Stimulated activated naive CD8-positive, alpha-beta T cell treated with anti-CD3 and anti-CD28 coated beads, Interleukin-15, Interleukin-2, amounts not matched to agents 100 U/mL and 50 U/mL, for 24 hours (primary cell): Measurements from ENCODE around the gene ERGIC1.

Source experiments
- ATAC-seq: fragments of 150-1000 bp; cut with Tn5 transposase; one replicate; pipeline ENCODE4 v1.10.0; 2021
- DNase-seq: peaks from one replicate; pipeline ENCODE4 v3.0.0; 2021

ERGIC1 gene

DNA sequence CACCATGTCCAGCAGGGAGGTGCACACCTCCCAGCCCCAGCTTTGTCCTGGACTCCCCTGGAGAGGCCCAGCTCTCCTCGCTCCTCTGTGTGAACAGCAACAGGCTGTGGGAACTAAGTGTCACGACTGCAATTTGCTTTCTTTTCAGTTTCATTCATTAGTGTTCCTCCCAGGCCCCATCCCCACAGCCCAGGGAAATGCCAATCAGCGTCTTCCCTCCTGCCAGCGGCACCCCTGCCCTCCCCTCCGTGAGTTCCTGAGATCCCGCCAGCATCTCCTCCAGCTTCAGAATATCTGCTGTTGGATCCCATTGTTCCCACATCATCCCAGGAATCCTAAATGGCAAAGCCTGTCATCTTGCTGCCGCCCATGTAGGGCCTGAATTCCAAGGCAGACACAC, 112.1 kb downstream of the ERGIC1 start:
- ATAC-seq (no peak), DNase-seq (no peak)

DNA sequence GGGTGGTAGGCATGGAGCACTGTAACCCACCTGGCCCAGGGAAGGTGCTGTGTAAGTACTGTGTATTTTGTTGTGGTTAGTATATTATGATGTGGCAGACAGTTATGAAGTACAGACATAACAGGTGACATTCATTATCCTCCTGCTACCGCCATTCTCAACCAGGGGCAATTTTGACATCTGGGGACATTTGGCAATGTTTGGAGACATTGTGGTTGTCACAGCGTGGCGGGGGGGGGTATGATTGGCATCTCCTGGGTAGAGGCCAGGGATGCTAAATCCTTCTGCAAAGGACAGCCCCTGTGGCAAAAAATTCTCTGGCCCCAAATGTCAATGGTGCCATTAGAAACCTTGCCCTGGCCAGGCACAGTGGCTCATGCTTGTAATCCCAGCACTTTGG, 115.4 kb downstream of the ERGIC1 start:
- no peak for DNase-seq
- ATAC-seq: no peak

DNA sequence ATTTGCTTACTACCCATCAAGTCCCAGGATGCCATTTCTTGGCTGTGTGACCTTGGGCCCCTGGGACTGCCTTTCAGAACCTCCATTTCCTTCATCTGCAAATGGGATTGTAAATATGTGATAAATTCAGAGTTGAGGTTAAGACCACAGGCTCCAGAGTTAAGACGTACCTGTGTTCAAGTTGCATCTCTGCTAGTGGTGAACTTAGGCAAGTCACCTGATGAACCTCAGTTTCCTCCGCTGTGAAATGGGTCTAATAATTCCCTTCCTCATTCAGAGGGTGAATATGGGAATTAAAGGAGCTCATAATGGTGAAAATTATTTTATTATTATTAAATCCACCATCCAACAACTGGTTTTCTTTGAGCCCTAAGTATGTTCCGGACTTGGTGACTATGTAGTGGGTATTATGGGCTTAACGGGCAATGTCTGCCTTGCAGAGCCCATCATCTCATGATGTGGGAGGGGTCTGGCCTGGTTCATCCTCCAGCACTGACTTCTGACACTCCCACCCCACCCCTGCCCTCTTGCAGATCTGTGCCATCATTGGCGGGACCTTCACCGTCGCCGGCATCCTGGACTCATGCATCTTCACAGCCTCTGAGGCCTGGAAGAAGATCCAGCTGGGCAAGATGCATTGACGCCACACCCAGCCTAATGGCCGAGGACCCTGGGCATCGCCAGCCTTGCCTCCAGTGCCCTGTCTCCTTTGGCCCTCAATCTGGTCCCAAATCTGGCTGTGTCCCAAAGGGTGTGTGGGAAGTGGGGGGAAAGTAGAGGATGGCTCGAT, 116.3 kb downstream of the ERGIC1 start:
- DNase-seq (no peak), ATAC-seq (no peak)

DNA sequence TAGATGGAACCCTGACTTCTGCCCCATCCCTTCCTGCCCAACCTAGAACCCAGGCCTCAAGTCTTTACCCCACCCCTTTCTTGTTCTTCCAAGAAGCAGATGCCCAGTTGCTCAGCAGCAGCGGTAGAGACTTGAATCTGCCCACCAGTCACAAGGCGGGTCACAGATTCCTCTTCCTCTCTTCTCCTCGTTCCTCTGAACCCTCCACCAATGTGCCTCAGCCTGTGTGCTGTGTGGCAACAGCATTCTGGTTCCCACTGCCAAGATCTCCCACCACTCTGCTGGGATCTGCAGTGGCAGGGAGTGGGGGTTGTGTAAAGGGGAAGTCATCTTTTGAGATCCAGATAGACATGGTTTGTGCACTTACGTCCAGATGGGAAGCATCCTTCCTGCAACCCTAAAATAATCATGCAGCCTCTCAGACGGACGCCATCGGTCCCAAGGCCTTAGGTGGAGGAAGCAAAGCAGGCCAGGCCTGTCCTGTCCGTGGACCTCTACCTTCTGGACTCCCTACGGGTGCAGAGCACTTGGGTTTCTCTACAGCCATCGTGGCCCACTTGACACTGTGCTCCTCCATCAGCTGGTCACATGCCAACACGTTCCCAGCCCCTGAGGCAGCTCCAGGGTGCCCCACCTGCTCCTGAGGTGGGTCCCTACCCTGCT, 117.5 kb downstream of the ERGIC1 start:
- DNase-seq (no peak), ATAC-seq (no peak)

DNA sequence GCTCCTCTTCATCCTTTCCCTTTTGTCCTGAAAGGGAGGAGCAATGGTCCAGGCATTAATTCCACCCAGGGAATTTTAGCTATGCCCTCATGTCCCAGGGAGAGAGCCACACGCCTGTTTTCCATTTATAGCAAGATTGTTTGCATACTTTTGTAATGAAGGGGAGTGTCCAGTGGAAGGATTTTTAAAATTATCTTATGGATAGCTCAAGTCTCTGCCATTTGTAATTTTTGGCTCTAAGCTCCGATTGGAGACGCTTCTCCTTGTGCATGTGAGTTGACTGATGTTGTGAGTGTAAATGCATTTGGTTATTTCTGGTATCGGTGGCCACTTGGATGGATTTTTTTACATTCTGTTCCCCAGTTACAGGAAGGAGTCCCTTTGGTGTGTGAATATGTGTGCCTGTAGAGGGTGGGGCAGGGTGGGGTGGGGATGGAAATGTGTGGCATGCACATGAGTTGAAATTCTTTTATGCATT, 118.0 kb downstream of the ERGIC1 start:
- DNase-seq (no peak), ATAC-seq (no peak)

DNA sequence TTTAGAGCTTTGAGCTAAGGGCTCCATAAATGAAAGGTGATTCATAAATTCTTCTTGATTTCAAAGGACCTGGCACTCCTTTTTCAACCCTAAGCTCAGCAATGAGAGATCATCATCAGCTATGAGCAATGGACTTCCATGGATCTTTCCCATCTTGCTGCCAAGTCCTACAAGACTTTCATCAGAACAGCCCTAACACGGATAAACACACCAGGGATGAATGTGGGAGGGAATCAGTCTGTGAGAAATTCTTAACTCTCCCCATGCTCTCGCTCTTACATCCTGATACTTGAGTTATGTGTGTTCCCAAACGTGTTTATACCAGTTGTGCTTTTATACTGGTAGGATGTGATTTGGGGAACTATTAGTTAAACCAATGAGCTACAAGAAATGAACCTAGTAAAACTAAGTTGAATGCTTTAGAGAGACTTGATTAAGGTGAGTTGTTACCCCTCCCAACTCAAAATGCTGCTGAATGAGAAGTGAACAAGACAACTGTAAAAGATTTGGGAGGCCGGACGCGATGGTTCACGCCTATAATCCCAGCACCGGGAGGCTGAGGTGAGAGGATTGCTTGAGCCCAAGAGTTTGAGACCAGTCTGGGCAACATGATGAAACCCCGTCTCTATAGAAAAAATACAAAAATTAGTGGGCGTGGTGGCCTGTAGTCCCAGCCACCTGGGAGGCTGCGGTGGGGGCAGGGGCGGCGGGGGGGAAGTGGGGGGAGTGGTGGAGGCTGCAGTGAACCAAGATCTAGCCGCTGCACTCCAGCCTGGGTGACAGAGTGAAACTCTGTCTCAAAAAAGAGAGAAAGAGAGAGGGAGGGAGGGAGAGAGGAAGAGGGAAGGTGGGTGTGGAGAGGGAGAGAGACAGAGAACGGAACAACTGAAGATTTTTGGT, 120.0 kb downstream of the ERGIC1 start:
- ATAC-seq: no peak
- no peak for DNase-seq

DNA sequence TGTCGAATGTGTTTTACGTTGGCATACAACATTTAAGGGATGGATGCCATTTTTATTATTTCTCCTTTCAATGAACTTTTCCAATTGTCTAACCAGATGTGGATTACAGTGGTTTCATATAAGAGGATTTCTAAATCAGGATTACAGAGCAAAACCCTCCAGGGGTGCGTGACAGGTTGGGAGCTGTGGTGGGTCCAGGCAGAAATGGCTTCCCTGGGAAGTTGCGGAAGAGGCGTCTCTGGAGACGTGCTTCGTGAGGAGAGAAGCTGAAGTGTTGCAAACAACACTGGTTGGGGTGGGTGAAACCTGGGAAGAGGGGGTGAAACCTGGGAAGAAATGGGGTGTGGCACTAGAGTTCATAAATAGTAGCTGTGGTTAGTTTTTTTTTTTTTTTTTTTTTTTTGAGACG, 120.7 kb downstream of the ERGIC1 start:
- ATAC-seq (no peak), DNase-seq (no peak)

DNA sequence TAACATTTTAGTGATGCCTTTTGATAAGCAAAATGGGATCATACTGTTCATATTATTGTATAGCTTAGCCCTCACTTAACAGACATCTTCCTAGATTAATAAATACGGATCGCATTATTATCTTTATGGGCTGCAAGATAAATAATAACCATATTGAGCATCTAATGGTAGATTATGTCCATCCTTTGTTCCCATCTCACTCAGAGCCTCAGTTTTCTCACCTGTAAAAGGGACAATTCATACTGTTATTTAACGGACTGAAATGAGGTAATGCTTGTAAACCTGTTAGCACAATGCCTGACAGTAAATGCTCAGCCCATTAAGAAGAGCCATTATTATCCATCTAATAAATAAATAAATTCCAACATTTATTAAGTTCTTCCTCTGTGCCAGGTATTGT, 122.2 kb downstream of the ERGIC1 start:
- DNase-seq (no peak), ATAC-seq (no peak)

DNA sequence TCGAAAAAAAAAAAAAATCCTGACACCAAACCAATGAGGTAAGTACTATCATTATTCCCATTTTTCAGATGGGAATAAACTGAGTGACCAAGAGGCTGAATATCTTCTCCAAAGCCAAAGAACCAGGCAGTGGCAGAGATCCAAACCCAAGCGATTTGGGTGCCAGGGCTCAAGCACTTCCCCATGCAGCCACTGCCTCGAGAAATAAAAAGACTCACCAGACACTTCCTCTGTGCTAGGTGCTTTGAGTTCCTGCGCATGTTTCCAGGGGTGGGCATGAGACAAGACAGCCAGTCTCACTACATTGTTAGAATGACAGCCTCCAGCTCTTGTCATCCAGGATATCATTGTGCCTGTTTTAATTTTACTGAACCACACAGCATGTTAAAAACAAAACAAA, 122.9 kb downstream of the ERGIC1 start:
- ATAC-seq: no peak
- no peak for DNase-seq

DNA sequence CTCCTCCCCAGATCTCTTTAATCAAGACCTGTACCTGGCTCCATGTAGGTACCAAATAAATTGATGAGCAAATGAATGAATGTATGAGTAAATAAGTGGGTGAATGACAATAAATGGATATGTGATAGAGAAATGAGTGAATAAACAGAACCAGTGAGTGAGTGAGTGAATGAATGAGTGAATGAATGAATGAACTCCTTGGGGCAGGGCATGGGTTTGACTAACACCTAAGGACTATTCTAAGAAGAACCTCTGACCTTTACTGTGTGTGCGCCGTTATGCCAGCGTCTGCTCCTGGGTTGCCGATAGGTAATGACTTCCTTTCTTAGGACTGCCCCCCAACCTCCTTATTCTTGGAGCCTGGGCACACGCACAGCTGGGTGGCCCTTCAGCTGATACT, 123.4 kb downstream of the ERGIC1 start:
- DNase-seq (no peak), ATAC-seq (no peak)

DNA sequence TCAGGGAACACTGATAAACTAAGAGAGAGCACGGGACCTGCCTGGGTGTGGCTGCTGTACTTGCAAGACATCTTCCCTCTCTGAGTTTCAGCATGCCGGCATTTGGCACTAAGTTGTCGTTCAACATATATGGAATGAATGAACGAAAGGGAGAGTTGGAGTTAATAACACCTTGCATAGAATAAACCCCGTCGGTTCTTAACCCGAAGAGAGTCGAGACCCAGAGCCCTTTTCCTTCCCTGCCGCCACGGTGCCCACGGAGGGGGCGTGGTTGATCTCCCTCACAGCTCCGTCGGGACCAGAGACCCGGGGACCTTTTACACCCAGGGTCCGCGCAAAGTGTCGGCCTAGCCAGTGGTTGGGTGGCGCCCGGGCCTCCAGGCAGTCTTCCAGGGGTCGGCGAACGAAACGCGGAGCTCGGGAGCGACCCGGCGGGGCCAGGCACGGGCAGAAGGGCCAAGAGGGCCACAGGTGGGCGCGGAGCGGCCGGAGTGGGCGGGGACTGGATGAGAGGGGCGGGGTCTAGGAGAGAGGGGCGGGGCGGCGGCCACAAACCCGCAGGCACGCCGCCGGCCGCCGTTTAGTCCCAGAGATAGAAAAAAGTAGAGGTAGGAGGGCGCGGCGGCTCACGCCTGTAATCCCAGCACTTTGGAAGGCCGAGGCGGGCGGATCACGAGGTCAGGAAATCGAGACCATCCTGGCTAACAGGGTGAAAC, 124.4 kb downstream of the ERGIC1 start:
- peak; percentile 77 for DNase-seq
- peak; percentile 76 for ATAC-seq

DNA sequence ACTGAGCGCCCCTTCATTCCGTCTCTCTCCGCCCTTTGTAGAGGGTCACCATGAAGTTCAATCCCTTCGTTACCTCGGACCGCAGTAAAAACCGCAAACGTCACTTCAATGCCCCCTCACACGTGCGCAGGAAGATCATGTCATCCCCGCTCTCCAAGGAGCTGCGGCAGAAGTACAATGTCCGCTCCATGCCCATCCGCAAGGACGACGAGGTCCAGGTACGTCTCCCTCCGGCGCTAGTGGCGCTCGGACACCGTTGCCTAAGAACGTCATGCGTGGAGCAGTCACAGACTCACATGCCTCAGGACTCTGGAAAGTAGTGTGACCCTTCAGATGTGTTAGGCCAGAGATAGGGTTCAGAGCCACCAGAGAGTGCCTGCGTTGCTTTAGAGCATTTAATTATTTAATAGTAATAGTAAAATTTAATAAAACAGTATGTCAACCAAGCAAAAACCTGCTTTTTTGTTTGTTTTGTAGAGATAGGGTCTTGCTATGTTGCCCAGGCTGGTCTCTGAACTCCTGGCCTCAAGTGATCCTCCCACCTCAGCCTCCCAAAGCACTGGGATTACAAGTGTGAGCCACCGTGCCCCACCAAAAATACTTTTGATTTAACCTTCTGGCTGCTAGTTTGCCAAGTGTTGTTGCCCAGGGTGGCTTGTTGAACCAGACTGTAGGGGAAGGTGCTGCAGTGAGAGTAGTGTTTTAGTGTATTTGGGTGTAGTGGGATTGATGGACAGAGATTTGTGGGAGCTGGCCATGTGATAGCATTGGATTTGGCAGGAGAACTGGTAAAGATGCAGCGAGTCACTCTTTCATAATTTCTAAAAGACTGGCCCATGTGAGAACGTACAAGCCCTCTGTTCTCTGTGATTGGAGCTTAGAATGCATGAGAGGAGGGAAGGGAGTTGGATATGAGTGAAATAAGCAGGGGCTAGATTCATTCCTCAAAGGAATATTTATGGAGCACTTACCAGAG, 126.1 kb downstream of the ERGIC1 start:
- peak; percentile 14 for DNase-seq
- no peak for ATAC-seq

DNA sequence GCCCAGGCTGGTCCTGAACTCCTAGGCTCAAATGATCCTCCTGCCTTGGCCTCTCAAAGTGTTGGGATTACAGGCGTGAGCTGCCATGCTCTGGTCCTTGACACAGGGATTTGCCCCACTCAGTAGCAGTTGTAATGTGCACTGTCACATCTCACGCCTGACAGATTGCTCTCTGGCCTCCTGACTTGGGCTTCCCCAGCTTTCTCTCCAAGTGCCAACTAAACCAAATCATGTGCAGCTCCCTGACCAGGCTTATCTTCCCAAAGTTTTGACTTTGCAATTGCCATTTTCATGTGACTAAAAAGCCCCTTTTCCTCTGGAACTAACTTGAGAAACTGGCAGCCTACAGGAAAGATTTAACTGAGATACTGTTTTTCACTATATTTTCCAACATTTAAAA, 135.9 kb downstream of the ERGIC1 start:
- ATAC-seq: no peak
- no peak for DNase-seq

DNA sequence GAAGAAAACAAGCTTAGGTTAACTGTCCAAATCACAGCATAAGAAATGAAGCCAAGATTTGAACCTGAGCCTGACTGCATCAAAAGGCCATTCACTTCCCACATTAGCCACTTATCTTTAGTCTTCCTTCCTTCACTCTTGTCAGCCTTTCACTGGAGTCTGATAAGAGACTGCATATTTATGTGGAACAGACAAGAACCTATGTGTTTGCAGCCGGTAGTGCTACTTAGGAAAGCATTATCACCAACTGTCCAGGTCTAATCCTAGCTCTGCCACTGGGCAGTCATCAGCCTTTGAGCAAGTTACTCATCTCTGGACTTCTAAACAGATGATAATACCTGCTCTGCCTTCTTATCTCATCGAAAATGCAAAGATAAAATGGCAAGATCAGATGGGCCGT, 137.4 kb downstream of the ERGIC1 start:
- DNase-seq (no peak), ATAC-seq (no peak)

DNA sequence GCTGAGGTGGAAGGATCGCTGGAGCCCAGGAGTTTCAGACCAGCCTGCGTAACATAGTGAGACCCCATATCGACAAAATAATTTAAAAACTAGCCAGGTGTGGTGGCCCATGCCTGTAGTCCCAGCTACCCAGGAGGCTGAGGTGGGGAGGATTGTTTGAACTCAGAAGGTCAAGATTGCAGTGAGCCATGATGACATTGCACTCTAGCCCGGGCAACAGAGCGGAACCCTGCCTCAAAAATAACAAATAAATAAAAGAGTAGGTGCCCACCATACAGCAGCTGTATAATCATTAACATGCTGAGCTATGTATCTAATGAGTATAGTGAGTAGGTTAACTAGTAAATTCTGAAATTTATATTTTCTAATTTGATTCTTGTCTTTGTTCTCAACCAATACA, 138.5 kb downstream of the ERGIC1 start:
- ATAC-seq: no peak
- no peak for DNase-seq

DNA sequence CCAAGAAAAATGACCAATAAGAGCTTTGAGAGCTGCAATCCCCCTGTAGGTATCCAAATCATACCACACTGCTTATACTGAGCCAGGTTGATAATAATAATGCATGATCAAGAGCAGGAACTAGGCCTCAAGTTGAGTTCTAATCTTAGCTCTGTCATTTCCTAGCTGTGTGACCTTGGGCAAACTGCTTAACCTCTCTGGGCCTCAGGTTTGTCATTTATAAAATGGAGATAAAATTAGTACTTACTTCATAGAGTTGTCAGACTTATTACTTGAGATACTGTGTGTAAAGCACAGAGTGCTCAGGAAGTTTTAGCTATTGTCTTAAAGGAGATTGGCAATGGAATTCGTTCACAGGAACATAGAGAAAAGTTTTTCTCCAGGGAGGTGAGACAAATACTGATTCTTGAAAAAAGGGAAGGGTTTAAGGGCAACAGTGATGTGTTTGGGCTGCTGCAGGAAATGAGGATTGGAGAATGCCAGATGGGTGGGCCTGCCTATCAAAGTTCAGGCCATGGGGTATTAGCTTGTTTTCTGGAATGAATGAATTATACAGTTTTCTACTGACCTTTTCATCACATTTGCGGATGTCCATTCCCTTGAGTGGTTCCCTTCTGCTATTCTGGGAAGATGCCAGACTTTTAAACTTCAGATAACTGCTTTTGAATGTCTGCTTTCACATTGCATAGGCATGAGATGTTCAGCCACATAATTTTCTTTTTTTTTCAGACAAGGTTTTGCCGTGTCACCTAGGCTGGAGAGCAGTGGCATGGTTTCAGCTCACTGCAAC, 139.3 kb downstream of the ERGIC1 start:
- ATAC-seq: no peak
- no peak for DNase-seq

DNA sequence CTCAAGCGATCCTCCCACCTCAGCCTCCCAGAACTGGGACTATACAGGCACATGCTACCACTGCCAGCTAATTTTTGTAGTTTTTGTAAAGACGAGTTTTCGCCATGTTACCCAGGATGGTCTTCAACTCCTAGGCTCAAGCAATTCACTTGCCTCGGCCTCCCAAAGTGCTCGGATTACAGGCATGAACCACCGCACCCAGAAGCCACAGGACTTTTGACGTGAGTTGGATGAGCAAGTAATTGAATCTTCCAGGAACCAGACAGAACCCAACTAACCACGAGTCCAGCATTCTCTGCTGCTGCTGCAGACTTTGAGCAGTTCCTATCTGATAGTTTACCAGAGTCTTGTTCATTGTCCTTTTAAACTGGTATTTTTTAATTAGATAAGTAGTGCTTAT, 139.9 kb downstream of the ERGIC1 start:
- DNase-seq (no peak), ATAC-seq (no peak)

DNA sequence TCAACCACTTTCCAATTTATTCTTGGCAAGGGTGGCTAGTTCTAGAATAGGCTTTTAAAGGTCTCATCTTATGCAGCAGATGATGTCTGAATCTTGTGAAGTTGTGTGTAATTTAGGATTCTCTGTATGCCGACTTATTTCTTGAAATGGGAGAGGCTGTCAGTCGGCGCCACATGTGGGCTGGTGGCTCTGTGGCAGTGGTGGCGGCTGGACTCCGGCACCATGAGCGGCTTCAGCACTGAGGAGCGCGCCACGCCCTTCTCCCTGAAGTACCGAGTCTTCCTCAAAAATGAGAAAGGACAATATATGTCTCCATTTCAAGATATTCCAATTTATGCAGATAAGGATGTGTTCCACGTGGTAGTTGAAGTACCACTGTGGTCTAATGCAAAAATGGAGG, 141.2 kb downstream of the ERGIC1 start:
- ATAC-seq (no peak), DNase-seq (no peak)

DNA sequence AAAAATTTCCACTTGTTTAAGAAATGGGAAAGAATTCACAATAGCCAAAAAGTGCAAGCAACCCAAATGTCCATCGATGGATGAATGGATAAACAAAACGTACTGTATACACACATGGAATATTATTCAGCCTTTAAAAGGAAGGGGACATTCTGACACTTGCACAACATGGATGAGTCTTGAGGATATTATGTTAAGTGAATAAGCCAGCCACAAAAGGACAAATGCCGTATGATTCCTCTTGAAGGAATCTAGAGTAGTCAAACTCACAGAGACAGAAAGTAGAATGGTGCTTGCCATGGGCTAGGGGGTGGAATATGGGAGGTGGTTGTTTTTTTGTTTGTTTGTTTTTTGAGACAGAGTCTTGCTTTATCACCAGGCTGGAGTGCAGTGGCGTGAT, 145.7 kb downstream of the ERGIC1 start:
- DNase-seq (no peak), ATAC-seq (no peak)

DNA sequence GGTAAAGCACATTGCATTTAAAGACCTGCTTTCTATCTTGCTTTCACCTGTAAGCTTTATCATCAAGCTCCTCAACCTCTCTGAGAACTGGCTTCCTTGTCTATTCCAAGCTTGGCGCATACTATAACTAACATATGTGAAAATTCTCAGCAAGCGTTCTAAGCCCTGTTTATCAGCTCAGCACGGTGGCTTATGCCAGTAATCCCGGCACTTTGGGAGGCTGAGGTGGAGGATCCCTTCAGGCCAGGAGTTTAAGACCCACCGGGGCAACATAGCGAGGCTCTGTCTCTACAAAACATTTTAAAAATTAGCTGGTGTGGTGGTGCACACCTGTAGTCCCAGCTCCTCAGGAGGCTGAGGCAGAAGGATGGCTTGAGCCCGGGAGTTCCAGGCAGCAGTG, 147.9 kb downstream of the ERGIC1 start:
- ATAC-seq: no peak
- no peak for DNase-seq
